HCT116 (cell line): ENCODE results near the gene GPR173. TPM values are rescaled to one million over a fixed set of nuclear protein-coding genes. Genes with fewer than 3 reads are reported as not detected.

ENCODE experiments used
- ATAC-seq: fragments of 200-7000 bp; cut with Tn5 transposase; 2 replicates; pipeline ENCODE4 v1.9.1; 2020; ENCODE audit warnings: mild to moderate bottlenecking, moderate library complexity
- BruUV-seq: library from RNA; stranded (reverse); fragments of 400-500 nt; replicated peaks from 2 replicates; lab custom pipeline; 2021; lab: Mats Ljungman, UMichigan
- CTCF ChIA-PET: fragments of 300-600 bp; sonication (Branson Sonifier 250); formaldehyde crosslinking; loops from one replicate; lab custom pipeline; 2021; ENCODE audit warnings: antibody characterized with exemption; lab: Charles Lee
- POLR2A ChIA-PET: fragments of 300-600, 350-600 bp; sonication (Branson Sonifier 250); formaldehyde crosslinking; loops from one replicate; lab custom pipeline; 2021; ENCODE audit warnings: antibody characterized with exemption; lab: Charles Lee
- RAD21 ChIA-PET, 2 experiments: fragments of 300-600 bp; sonication (Branson Sonifier 250); formaldehyde crosslinking; loops; one replicate each; lab custom pipeline; 2023; ENCODE audit warnings: low total read pairs in 2 of 2; ENCODE audit not compliant: uncharacterized antibody in 2 of 2, unreplicated experiment in 2 of 2, low non-redundant PET in 1 of 2; lab: Charles Lee
- DNase-seq: peaks from one replicate; pipeline ENCODE4 v3.0.0-alpha.2; 2010; ENCODE audit warnings: low read depth, low spot score
- H2AFZ ChIP-seq: fragments of 200-600 bp; shearing (Covaris generic), sonication (generic); 2 replicates; pipeline ENCODE4 v1.6.1; 2017; ENCODE audit warnings: low read depth, mixed run types, mixed read lengths, antibody characterized with exemption, low read length; ENCODE audit not compliant: poor library complexity, severe bottlenecking
- H3K27ac ChIP-seq: 2 replicates; pipeline ENCODE4 v1.5.1; 2012; ENCODE audit warnings: low read depth, low read length
- H3K27me3 ChIP-seq: fragments of 200-600 bp; sonication (generic); 2 replicates; pipeline ENCODE4 v1.6.1; 2016; ENCODE audit warnings: mixed run types, low read length, mixed read lengths; ENCODE audit not compliant: insufficient read depth
- H3K36me3 ChIP-seq, 2 experiments: fragments of 200-500 bp in 1 of 2; fragments of 200-600 bp in 1 of 2; sonication (Bioruptor generic) in 1 of 2; sonication (generic) in 1 of 2; 2 replicates each; pipeline versions ENCODE4 v1.5.1 to v1.6.1; 2014 to 2016; ENCODE audit warnings: low read length in 2 of 2, inconsistent platforms in 1 of 2, mixed read lengths in 1 of 2, mixed run types in 1 of 2; ENCODE audit not compliant: insufficient read depth in 2 of 2, control insufficient read depth in 1 of 2
- H3K4me1 ChIP-seq, 2 experiments: fragments of 200-600 bp in 1 of 2; sonication (generic) in 1 of 2; 2 replicates each; pipeline versions ENCODE4 v1.5.1 to v1.6.1; 2012 to 2017; ENCODE audit warnings: low read length in 2 of 2, inconsistent platforms in 1 of 2, mild to moderate bottlenecking in 1 of 2, mixed read lengths in 1 of 2, mixed run types in 1 of 2, moderate library complexity in 1 of 2; ENCODE audit not compliant: insufficient read depth in 2 of 2, control insufficient read depth in 1 of 2
- H3K4me2 ChIP-seq: fragments of 200-600 bp; sonication (generic); 2 replicates; pipeline ENCODE4 v1.6.1; 2017; ENCODE audit warnings: mixed run types, low read length, mixed read lengths
- H3K4me3 ChIP-seq, 2 experiments: fragments of 200-600 bp in 1 of 2; sonication (generic) in 1 of 2; replicated peaks in 1 of 2; 2 replicates each; pipeline ENCODE4 v1.5.1; 2011 to 2016; ENCODE audit warnings: low read length in 2 of 2, control low read depth in 1 of 2, low read depth in 1 of 2, mild to moderate bottlenecking in 1 of 2, mixed read lengths in 1 of 2, mixed run types in 1 of 2
- H3K79me2 ChIP-seq: fragments of 200-600 bp; sonication (generic); 2 replicates; pipeline ENCODE4 v1.6.1; 2017; ENCODE audit warnings: mild to moderate bottlenecking, mixed run types, low read length, moderate library complexity, mixed read lengths; ENCODE audit not compliant: insufficient read depth
- H3K9ac ChIP-seq: fragments of 200-600 bp; sonication (generic); 2 replicates; pipeline ENCODE4 v1.6.1; 2016; ENCODE audit warnings: low read length, mixed read lengths
- H3K9me2 ChIP-seq: fragments of 200-600 bp; sonication (generic), shearing (Covaris generic); 2 replicates; pipeline ENCODE4 v1.6.1; 2017; ENCODE audit warnings: mixed run types, mild to moderate bottlenecking, moderate library complexity; ENCODE audit not compliant: insufficient read depth
- H3K9me3 ChIP-seq, 2 experiments: fragments of 200-500 bp in 1 of 2; fragments of 200-600 bp in 1 of 2; sonication (Bioruptor generic) in 1 of 2; sonication (generic) in 1 of 2; 2 replicates each; pipeline ENCODE4 v1.6.1; 2014 to 2017; ENCODE audit warnings: low read length in 2 of 2, mixed read lengths in 2 of 2, inconsistent platforms in 1 of 2, low read depth in 1 of 2, mild to moderate bottlenecking in 1 of 2, mixed run types in 1 of 2, moderate library complexity in 1 of 2; ENCODE audit not compliant: control insufficient read depth in 1 of 2, insufficient read depth in 1 of 2
- H4K20me1 ChIP-seq: fragments of 200-600 bp; sonication (generic), shearing (Covaris generic); 2 replicates; pipeline ENCODE4 v1.6.1; 2017; ENCODE audit warnings: mixed run types, mild to moderate bottlenecking, moderate library complexity; ENCODE audit not compliant: insufficient read depth
- ELF1 ChIP-seq: IDR thresholded peaks from 2 replicates; pipeline ENCODE4 v1.6.1; 2012; ENCODE audit warnings: low read depth, borderline replicate concordance
- EZH2 ChIP-seq: fragments of 200-600 bp; sonication (generic); IDR thresholded peaks from 2 replicates; pipeline ENCODE4 v1.6.1; 2017; ENCODE audit warnings: antibody characterized with exemption, mixed run types
- EZH2phosphoT487 ChIP-seq: fragments of 200-600 bp; IDR thresholded peaks from 2 replicates; pipeline ENCODE4 v1.6.1; 2018; ENCODE audit warnings: antibody characterized with exemption, borderline replicate concordance
- FOSL1 ChIP-seq: IDR thresholded peaks from 2 replicates; pipeline ENCODE4 v1.6.1; 2012; ENCODE audit warnings: low read depth
- JUND ChIP-seq: IDR thresholded peaks from 2 replicates; pipeline ENCODE4 v1.6.1; 2012
- POLR2A ChIP-seq: IDR thresholded peaks from 2 replicates; pipeline ENCODE4 v1.7.0; 2011; ENCODE audit warnings: borderline replicate concordance; ENCODE audit not compliant: insufficient read depth, insufficient read length; ENCODE audit errors: extremely low read depth
- POLR2AphosphoS5 ChIP-seq: IDR thresholded peaks from 2 replicates; pipeline ENCODE4 v1.6.1; 2011; ENCODE audit warnings: mild to moderate bottlenecking, low read depth, low read length, moderate library complexity
- SIN3A ChIP-seq: IDR thresholded peaks from 2 replicates; pipeline ENCODE4 v1.6.1; 2012; ENCODE audit warnings: low read depth
- SP1 ChIP-seq: IDR thresholded peaks from 2 replicates; pipeline ENCODE4 v1.6.1; 2012; ENCODE audit warnings: low read depth
- SRF ChIP-seq: IDR thresholded peaks from 2 replicates; pipeline ENCODE4 v1.6.1; 2012; ENCODE audit warnings: low read depth
- TCF7L2 ChIP-seq: IDR thresholded peaks from 2 replicates; pipeline ENCODE4 v1.7.0; 2011; ENCODE audit warnings: borderline replicate concordance, inconsistent platforms; ENCODE audit not compliant: insufficient read depth, insufficient read length; ENCODE audit errors: extremely low read depth
- YY1 ChIP-seq: IDR thresholded peaks from 2 replicates; pipeline ENCODE4 v1.6.1; 2011; ENCODE audit warnings: low read length, low read depth, moderate library complexity, mild to moderate bottlenecking; ENCODE audit not compliant: insufficient replicate concordance; ENCODE audit errors: extremely low read depth
- ZBTB33 ChIP-seq: IDR thresholded peaks from 2 replicates; pipeline ENCODE4 v1.6.1; 2011; ENCODE audit warnings: mild to moderate bottlenecking, low read length, moderate library complexity; ENCODE audit not compliant: insufficient replicate concordance; ENCODE audit errors: extremely low read depth
- ZFX ChIP-seq: fragments of 450-650 bp; IDR thresholded peaks from 2 replicates; pipeline ENCODE4 v1.6.1; 2017
- ZNF274 ChIP-seq: fragments of 200-500 bp; sonication (Bioruptor generic); IDR thresholded peaks from 2 replicates; pipeline ENCODE4 v1.6.1; 2014; ENCODE audit warnings: mild to moderate bottlenecking, low read depth, low read length, inconsistent platforms
- intact Hi-C: fragments of 100-400 bp; cut with micrococcal nuclease; formaldehyde crosslinking; loops from 2 replicates; pipeline ENCODE4 v1.10.0; 2022
- total RNA-seq: library from RNA; stranded (reverse); gene quantifications from one replicate; pipeline ENCODE4 v1.2.1, GENCODE V29; 2021; ENCODE audit not compliant: unreplicated experiment
- TF ChIP-seq, protein P1 (sequence below): IDR thresholded peaks from 2 replicates; pipeline ENCODE4 v1.6.1; 2012; ENCODE audit warnings: low read depth
- TF ChIP-seq, protein P2 (sequence below): IDR thresholded peaks from 2 replicates; pipeline ENCODE4 v1.6.1; 2012

Gene GPR173
- total RNA-seq, 1 experiment from 2014 or later, result 3.4 TPM

- DNase-seq, result no peak
- Histone ChIP-seq H3K4me1 (peaks cover 6 to 8% of the 10 kb centered on the region in 2 experiments; a peak in 3 of 4 replicates), H3K79me2 (no peaks in the 10 kb centered on the region), H4K20me1 (no peaks in the 10 kb centered on the region), H3K9ac (no peak overlapping the region), H3K9me2 (no peaks in the 10 kb centered on the region), H3K4me2 (no peak overlapping the region), H3K9me3 (no peaks in the 10 kb centered on the region), H3K4me3 (no peak overlapping the region), H2AFZ (no peak overlapping the region), H3K27me3 (no peaks in the 10 kb centered on the region), H3K36me3 (no peaks in the 10 kb centered on the region), H3K27ac (no peak overlapping the region)
- intact Hi-C loops, result no loop called here
- CTCF ChIA-PET, result no interaction called here
- RAD21 ChIA-PET, result no interaction called here
- no peak for TF ChIP-seq FOSL1
- no peak for TF ChIP-seq EZH2phosphoT487
- TF ChIP-seq TCF7L2, result no peak
- TF ChIP-seq POLR2AphosphoS5, result no peak
- TF ChIP-seq YY1, result no peak
- no peak for TF ChIP-seq ZBTB33
- no peak for TF ChIP-seq SIN3A
- TF ChIP-seq, protein P1, sequence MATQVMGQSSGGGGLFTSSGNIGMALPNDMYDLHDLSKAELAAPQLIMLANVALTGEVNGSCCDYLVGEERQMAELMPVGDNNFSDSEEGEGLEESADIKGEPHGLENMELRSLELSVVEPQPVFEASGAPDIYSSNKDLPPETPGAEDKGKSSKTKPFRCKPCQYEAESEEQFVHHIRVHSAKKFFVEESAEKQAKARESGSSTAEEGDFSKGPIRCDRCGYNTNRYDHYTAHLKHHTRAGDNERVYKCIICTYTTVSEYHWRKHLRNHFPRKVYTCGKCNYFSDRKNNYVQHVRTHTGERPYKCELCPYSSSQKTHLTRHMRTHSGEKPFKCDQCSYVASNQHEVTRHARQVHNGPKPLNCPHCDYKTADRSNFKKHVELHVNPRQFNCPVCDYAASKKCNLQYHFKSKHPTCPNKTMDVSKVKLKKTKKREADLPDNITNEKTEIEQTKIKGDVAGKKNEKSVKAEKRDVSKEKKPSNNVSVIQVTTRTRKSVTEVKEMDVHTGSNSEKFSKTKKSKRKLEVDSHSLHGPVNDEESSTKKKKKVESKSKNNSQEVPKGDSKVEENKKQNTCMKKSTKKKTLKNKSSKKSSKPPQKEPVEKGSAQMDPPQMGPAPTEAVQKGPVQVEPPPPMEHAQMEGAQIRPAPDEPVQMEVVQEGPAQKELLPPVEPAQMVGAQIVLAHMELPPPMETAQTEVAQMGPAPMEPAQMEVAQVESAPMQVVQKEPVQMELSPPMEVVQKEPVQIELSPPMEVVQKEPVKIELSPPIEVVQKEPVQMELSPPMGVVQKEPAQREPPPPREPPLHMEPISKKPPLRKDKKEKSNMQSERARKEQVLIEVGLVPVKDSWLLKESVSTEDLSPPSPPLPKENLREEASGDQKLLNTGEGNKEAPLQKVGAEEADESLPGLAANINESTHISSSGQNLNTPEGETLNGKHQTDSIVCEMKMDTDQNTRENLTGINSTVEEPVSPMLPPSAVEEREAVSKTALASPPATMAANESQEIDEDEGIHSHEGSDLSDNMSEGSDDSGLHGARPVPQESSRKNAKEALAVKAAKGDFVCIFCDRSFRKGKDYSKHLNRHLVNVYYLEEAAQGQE, result no peak
- TF ChIP-seq ZFX, result no peak
- no peak for TF ChIP-seq ELF1
- no peak for TF ChIP-seq SRF
- TF ChIP-seq EZH2, result no peak
- TF ChIP-seq ZNF274, result no peak
- TF ChIP-seq POLR2A, result no peak
- TF ChIP-seq, protein P2, sequence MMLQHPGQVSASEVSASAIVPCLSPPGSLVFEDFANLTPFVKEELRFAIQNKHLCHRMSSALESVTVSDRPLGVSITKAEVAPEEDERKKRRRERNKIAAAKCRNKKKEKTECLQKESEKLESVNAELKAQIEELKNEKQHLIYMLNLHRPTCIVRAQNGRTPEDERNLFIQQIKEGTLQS, result no peak
- no peak for TF ChIP-seq JUND
- no peak for TF ChIP-seq SP1
- POLR2A ChIA-PET, result no interaction called here
- BruUV-seq, result no TSS peak
- no peak for ATAC-seq
Observed at GRCh38 chrX:53044995-53045394, 3.6 kb upstream of the GPR173 start.
